Skin of body (tissue), 2 donors: Measurements from ENCODE around the gene DHX58. TPM values are rescaled to one million over a fixed set of nuclear protein-coding genes. Genes with fewer than 3 reads are reported as not detected.

Source experiments
- DNase-seq: peaks from one replicate; lab custom pipeline; 2025; lab: John Stamatoyannopoulos, UW
- total RNA-seq: library from RNA; depleted of rRNA; stranded (reverse); fragments of >200 nt; gene quantifications from one replicate; pipeline ENCODE4 v1.2.3, GENCODE V29; 2014

DHX58 gene
- total RNA-seq, 1 donor from 2014 or later: 5.4 TPM

DNA sequence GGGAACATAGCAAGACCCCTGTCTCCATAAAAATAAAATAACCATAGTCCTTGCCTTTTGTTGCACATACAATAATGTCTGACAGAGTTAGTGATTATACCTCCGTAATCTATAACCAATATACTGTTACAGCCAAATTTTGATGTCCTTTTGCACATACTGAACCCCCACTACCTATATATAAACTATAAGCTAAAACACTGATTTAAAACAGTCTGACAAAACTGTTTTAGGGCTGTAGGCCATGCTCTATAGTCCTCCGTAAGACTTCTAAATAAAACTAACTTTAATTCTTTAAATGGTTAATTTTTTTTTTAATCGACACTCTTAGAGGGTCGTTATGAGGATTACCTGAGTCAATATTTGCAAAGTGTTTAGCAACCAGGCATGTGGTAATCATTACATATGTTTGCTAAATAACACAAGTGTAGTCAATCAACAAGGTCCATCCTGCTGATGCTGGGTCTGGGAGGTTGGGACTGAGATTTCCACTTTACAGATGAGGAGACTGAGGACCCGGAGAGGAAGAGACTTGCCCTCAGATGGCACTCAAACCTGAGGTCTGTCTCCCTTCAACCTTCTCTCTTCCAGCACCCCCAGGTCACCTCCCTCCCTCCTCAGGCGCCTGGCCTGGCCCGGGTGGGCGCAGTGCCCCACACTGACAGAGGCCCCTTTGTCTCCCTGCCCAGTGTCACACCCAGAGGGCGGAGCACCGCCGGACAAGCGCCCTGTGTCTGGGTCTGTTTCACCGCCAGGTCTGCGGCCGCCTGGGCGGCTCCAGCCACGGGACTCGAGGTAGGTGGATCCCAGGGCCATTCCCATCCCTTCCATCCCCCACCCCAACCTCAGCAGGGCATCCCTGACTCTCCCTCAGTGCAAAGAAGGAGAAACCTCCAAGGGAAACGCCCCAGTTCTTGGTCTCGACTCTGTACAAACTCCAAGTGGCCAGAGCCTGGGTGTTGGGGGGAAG lies 24.5 kb downstream of the DHX58 start:
- no peak for DNase-seq

DNA sequence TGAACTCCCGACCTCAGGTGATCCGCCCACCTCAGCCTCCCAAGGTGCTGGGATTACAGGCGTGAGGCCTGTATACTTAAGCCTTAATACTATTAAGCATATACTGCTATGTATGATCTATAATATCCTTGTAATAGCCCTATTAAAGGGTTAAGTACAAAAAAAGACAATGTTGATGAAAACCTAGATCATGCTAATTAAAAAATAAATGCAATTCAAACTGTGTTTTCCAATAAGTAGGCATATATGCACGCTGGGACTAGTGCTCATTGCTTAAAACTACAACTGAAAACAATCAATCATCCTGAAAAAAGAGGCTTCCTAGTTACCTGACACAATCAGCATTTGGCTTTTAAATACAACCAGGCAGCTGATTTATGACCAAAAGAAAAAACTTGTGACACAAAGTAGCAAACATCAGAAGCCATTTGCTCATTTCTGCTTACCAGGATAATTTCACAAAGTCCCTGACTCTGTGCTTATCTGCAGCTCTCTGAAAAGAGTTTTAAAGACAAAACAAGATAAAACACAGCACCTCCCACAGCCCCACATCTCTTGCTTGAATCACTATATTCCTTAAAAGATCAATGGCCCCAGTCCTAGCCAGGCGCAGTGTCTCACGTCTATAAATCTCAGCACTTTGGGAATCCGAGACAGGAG lies 25.3 kb downstream of the DHX58 start:
- DNase-seq: no peak

GRCh38 chr17:42081516-42082129 lies 30.9 kb downstream of the DHX58 start:
- no peak for DNase-seq

DNA sequence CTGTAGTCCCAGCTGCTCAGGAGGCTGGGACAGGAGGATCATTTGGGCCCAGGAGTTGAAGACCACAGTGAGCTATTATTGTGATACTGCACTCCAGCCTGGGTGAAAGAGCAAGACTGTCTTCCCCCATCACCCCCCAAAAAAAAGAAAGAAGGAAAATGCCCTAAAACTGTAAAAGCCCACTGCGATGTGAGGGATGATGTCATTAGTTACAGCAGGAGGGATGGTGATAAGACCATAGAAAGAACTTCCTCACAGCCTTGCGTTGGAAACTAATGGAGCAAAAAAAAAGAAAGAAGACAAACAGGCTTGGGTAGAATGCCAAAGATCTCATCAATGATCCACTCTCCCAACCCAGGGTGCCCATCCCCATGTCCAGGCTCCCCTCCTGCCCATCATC lies 33.0 kb downstream of the DHX58 start:
- DNase-seq: no peak

GRCh38 chr17:42078396-42079043 lies 34.0 kb downstream of the DHX58 start:
- DNase-seq: no peak

- DNase-seq: no peak
Measured at GRCh38 chr17:42077755-42078154, 34.8 kb downstream of the DHX58 start.

DNA sequence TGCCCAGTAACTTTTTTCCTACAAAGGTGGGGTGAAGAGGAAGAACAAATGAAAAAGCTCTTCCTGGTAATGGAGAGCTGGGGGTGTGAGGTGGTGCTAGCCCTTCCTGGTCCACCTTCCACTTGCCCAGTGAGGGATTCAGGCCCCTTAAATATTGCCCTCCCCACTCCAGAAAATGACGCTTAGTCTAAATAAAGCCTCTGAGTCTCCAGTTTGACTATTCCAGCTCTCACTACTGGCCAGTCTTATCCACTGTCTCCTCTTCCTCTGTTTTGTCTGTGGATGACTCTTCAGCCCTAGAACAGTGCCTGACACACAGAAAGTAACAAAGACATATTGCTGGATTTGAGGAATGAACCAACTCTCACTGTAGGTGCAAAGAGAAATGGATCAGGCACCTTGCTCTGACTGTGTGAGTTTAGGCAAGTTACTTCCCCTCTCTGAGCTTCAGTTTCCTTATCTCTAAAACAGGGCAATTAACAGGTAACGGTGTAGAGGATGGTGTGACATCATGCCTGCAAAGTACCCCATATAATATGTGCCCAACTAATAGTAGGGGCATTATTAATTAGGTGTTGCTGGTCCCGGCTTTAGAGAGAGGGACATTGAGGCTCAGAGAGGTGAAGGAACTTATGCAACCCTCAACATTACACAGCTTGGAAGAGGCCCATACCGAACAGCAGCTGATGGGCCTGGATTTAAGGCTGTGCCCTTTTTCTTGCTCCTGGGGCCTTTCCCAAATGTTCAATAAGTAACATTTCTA lies 35.5 kb downstream of the DHX58 start:
- DNase-seq: no peak

DNA sequence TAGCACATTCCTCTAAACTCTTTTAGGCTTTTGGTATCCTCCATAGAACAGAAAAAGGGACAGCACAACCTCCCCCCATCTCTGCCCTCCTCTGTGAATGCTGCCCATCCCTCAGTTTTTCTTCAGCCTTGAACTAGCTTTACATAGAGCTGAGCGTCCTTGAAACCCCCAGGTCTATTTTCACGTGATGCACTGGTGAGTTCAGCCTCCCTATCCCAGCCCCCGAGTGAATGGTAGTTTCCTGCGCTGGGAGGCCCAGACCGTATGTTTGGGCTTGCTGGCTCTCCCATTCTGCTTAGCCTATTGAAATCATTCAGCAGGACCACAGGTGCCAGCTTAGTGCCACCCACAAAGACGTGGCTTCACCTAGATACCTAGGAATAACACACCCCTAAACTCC lies 36.7 kb downstream of the DHX58 start:
- no peak for DNase-seq

DNA sequence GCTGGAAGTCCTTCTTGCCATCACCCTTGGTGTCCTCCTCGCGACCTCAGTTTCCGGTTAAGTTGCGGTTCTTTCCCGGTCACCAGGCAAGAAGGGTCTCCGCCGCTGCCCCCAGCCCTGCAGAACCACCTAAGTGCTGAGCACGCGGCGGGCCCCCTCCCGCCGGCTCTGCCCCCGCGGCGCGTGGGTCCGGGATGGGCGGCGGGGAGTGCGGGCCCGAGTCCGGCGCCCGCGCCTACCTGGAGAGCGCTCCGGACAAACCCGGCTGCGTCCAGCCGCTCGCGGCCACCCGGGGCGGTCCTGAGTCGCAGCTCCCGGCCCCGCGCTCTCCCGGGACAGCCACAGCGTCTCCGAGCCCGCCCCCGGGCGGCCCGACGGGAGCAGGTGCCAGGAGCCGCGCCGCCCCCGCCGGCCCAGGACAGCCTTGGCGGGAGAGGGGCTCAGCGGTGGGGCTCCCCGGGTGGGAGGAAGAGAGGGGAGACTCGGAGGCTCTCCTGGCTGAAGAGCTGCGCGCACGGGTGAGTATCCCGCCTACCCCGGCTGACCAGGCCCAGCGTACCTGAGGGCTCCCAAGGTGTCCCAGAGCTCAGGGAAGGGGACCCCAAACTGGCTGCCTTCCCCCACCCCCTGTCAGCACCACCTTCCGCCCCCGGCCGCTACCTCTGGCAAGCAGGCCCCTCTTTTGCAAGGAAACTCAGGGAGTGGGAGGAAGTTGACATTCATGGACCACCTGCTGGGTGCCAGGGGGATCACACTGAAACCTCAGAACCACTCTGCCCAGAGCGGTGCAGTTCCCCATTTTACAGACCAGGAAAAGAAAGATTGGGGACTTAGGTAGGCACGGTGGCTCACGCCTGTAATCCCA lies 40.0 kb downstream of the DHX58 start:
- no peak for DNase-seq

DNA sequence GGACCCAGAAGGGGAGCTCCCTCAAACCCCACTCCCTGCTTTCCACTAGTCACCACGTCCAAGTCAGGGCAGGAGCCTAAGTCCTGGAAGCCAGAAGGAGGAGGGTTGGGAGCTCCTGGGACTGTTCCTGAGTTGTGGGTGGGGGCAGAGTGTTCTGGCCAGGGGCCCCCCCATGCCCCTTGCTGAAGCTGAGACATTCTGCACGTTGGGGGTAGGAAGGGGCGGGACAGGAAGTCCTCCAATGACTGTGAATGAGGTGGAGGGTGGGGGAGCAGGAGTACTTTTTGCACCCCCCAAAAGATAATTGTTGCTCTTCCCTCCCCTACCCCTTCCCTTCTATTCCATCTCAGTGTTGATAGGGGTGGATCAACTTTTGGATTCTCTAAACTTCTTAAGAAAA lies 40.7 kb downstream of the DHX58 start:
- no peak for DNase-seq

DNA sequence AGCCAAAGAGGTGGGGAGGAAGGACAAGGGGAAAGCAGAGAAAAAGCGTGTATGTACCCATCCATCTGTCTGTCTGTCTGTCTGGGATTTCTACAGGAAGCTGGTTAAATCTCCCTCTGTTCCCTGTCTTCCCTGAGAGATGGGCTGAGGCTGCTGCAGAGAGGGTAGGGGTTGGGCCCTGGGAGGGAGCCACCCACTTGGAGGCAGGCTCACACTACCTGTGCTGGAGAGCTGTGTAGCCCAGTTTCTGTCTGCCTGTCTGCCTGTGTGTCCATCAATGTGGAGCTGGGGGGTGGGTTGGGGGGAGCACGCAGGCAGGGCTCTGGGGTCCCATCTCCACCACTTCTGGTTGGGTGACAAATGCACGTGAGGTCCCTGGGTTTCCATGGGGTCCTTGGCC lies 43.5 kb downstream of the DHX58 start:
- DNase-seq: no peak

- no peak for DNase-seq
Measured at GRCh38 chr17:42067371-42068091, 45.0 kb downstream of the DHX58 start.

DNA sequence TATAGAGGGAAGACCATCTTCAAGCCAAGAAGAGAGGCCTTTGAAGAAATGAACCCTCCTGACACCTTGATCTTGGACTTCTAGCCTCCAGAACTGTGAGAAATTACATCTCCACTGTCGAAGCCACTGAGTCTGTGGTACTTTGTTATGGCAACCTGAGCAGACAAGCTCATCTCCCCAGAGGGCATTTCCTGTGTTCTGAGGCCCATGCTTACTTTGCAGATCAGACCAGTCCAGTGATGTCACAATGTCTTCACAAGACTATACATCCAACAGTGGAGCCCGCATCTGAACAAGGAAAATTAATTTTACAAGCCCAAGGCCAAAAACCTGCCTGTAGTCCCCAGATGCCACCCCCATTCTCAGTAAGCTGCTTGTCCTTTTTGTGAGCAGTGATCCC lies 47.3 kb downstream of the DHX58 start:
- no peak for DNase-seq

DNA sequence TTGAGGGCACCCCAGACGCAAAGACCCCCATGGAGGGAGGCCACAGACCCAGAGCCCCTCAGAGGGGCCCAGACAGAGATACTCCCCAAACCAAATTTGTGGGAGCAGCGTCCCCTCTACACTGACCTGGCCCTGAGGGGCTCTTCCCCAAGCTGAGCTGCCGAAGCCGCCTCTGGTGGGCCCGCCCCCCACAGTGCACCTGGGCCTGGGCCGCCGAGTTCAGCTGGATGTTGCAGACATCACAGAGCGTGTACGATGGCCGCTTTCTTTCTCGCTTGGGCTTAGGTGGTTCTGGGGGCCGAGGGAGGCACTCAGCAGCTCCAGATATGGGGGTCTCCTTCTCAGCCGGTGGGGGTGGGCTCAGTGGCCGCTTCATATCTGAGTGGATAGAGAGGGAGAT lies 49.8 kb downstream of the DHX58 start:
- DNase-seq: no peak

- no peak for DNase-seq
Measured at GRCh38 chr17:42061646-42062487, 50.6 kb downstream of the DHX58 start.

GRCh38 chr17:42060231-42060630 lies 52.3 kb downstream of the DHX58 start:
- no peak for DNase-seq

GRCh38 chr17:42059815-42060214 lies 52.7 kb downstream of the DHX58 start:
- no peak for DNase-seq

DNA sequence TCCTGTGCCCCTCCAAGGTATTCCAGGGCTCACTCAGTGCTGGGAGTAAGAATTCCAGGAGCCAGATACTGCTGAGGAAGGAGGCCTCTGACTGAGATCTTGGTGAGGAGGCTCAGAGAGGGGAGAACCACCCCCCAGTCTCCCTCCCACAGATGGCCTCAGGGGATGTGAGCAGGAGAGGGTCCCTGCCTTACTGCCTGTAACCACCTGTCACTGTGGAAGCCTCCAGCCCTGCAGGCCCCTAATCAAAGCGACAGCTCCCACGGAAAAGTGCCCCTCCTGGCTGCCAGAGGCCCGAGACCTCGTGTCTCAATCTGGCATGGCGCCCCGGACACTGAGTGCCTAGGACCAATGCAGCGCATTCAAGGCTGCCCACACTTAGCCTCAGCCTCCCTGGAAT lies 54.5 kb downstream of the DHX58 start:
- DNase-seq: no peak
